Measurements from ENCODE around the gene TRIM33. TPM values are rescaled to one million over a fixed set of nuclear protein-coding genes. Genes with fewer than 3 reads are reported as not detected.

The TRIM33 gene
- polyA plus RNA-seq, 2 of the 4 experiments (the other 2 are of a cell fraction) = 8.7 to 14.9 TPM

DNA sequence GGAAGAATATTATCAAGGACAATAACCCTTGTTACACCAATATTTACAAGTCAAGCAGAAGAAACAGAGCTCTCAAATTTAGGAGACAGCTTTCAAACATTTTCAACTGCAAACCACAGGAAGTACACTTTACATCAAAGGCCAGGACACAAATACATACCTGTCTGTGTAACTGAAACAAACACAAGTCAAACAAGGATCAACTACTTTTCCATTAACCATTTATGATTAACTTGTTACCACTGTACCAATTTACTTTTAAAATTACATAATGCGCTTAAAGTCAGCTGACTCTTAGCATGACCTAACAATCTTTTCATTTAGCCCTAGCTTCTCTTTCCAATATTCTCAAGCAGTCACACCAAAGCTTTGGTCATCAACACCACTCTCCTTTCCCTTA is 43.5 kb downstream of the TRIM33 start:
- ATAC-seq (no peak), FAIRE-seq (no peak), DNase-seq (ENCODE audit: low read depth in 1 of 2, low spot score in 1 of 2) (no peak)
- POLR2A ChIA-PET = no interaction called here
- no peak overlapping the region for H3K27ac ChIP-seq
- no peak for TF ChIP-seq CHD4 (IDR thresholded peaks at IDR 0.05; ENCODE audit: borderline replicate concordance)
- TF ChIP-seq RNF2 (IDR thresholded peaks at IDR 0.05; ENCODE audit: borderline replicate concordance, low read depth) = no peak
- no peak for TF ChIP-seq RARB (CRISPR knock-in tag; IDR thresholded peaks at IDR 0.05)
- no peak for TF ChIP-seq CBX8 (IDR thresholded peaks at IDR 0.05)
- TF ChIP-seq, protein P1, sequence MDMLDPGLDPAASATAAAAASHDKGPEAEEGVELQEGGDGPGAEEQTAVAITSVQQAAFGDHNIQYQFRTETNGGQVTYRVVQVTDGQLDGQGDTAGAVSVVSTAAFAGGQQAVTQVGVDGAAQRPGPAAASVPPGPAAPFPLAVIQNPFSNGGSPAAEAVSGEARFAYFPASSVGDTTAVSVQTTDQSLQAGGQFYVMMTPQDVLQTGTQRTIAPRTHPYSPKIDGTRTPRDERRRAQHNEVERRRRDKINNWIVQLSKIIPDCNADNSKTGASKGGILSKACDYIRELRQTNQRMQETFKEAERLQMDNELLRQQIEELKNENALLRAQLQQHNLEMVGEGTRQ (IDR thresholded peaks at IDR 0.05) = no peak
- TF ChIP-seq, protein P2, sequence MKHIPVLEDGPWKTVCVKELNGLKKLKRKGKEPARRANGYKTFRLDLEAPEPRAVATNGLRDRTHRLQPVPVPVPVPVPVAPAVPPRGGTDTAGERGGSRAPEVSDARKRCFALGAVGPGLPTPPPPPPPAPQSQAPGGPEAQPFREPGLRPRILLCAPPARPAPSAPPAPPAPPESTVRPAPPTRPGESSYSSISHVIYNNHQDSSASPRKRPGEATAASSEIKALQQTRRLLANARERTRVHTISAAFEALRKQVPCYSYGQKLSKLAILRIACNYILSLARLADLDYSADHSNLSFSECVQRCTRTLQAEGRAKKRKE (CRISPR knock-in tag; IDR thresholded peaks at IDR 0.05; ENCODE audit: low read depth) = no peak
- TF ChIP-seq MAZ (IDR thresholded peaks at IDR 0.05; ENCODE audit: borderline replicate concordance, low read depth, low read length) = no peak
- TF ChIP-seq EP300 (IDR thresholded peaks at IDR 0.05) = no peak
- TF ChIP-seq NPAS2 (CRISPR knock-in tag; IDR thresholded peaks at IDR 0.05; ENCODE audit: borderline replicate concordance) = no peak
- no peak for TF ChIP-seq HEYL (CRISPR knock-in tag; IDR thresholded peaks at IDR 0.05)
- no peak for TF ChIP-seq MYC (IDR thresholded peaks at IDR 0.05; ENCODE audit: borderline replicate concordance, low read length)
- TF ChIP-seq SREBF2 (IDR thresholded peaks at IDR 0.05) = no peak
- TF ChIP-seq NFE2L2 (conservative IDR thresholded peaks at IDR 0.05; ENCODE audit: low read length) = no peak
- TF ChIP-seq E2F6 (IDR thresholded peaks at IDR 0.05; ENCODE audit: borderline replicate concordance, low read depth) = no peak
- no peak for TF ChIP-seq SMC3 (IDR thresholded peaks at IDR 0.05)
- no peak for TF ChIP-seq HOXB5 (CRISPR knock-in tag; IDR thresholded peaks at IDR 0.05)
- no peak for TF ChIP-seq ESRRA (IDR thresholded peaks at IDR 0.05; ENCODE audit: borderline replicate concordance, low read length)
- TF ChIP-seq EHMT2 (IDR thresholded peaks at IDR 0.05; ENCODE audit: low read depth) = no peak
- no peak overlapping the region for H3K4me3 ChIP-seq
- no peaks in the 10 kb centered on the region for H3K9me3 ChIP-seq
- peaks cover 9% of the 10 kb centered on the region; the same call in 2 of the 3 replicates for H3K4me1 ChIP-seq
- H3K4me2 ChIP-seq = no peak overlapping the region
- CTCF ChIA-PET = no interaction called here
- WGBS (ENCODE audit: missing lambda C conversion rate) = 90% methylated on average over 1 of the region's 1 CpG

- H3K9me3 ChIP-seq = no peaks in the 10 kb centered on the region
- peak in 1 of 2 experiments; percentile 1 for DNase-seq (ENCODE audit: low read depth in 1 of 2, low spot score in 1 of 2)
- TF ChIP-seq TP53 (CRISPR knock-in tag; IDR thresholded peaks at IDR 0.05) (no peak), HOXB5 (CRISPR knock-in tag; IDR thresholded peaks at IDR 0.05) (no peak)
- TF ChIP-seq, protein P3, sequence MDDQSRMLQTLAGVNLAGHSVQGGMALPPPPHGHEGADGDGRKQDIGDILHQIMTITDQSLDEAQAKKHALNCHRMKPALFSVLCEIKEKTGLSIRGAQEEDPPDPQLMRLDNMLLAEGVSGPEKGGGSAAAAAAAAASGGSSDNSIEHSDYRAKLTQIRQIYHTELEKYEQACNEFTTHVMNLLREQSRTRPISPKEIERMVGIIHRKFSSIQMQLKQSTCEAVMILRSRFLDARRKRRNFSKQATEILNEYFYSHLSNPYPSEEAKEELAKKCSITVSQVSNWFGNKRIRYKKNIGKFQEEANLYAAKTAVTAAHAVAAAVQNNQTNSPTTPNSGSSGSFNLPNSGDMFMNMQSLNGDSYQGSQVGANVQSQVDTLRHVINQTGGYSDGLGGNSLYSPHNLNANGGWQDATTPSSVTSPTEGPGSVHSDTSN (IDR thresholded peaks at IDR 0.05) = no peak
- WGBS (ENCODE audit: missing lambda C conversion rate) = 88% methylated on average over 14 of the region's 14 CpGs
- no peak overlapping the region for H3K27ac ChIP-seq
- POLR2A ChIA-PET = no interaction called here
- no peak overlapping the region for H3K4me3 ChIP-seq
- peak in 1 of 2 experiments; percentile 35; a peak in 2 of 6 replicates for ATAC-seq
- H3K4me1 ChIP-seq = peaks cover 9% of the 10 kb centered on the region; the same call in 2 of the 3 replicates
- H3K4me2 ChIP-seq = no peak overlapping the region
- CTCF ChIA-PET = no interaction called here
- no peak for FAIRE-seq
Measured at GRCh38 chr1:114466334-114467014, 44.5 kb downstream of the TRIM33 start.

GRCh38 chr1:114462963-114463362 is 48.0 kb downstream of the TRIM33 start:
- ChIA-PET POLR2A (no interaction called here), CTCF (no interaction called here)
- TF ChIP-seq HOXA7 (CRISPR knock-in tag; IDR thresholded peaks at IDR 0.05) (no peak), E2F6 (IDR thresholded peaks at IDR 0.05; ENCODE audit: borderline replicate concordance, low read depth) (no peak), POLR2A (IDR thresholded peaks at IDR 0.05; ENCODE audit: low read length) (no peak), CEBPB (IDR thresholded peaks at IDR 0.05) (no peak), NR3C1 (IDR thresholded peaks at IDR 0.05) (no peak), RCOR1 (IDR thresholded peaks at IDR 0.05; ENCODE audit: low read depth, low read length) (no peak), POLR2AphosphoS2 (conservative IDR thresholded peaks at IDR 0.05; ENCODE audit: low read length) (no peak), RARB (CRISPR knock-in tag; IDR thresholded peaks at IDR 0.05) (no peak), MYC (IDR thresholded peaks at IDR 0.05; ENCODE audit: borderline replicate concordance, low read length) (no peak), RNF2 (IDR thresholded peaks at IDR 0.05; ENCODE audit: borderline replicate concordance, low read depth) (no peak), ZC3H11A (IDR thresholded peaks at IDR 0.05) (no peak)
- TF ChIP-seq, protein P4, sequence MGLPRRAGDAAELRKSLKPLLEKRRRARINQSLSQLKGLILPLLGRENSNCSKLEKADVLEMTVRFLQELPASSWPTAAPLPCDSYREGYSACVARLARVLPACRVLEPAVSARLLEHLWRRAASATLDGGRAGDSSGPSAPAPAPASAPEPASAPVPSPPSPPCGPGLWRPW (IDR thresholded peaks at IDR 0.05) = no peak
- no peak overlapping the region for H3K27ac ChIP-seq
- no peak overlapping the region for H3K4me3 ChIP-seq
- WGBS (ENCODE audit: missing lambda C conversion rate) = 85% methylated on average over 1 of the region's 1 CpG
- FAIRE-seq (no peak), ATAC-seq (no peak), DNase-seq (ENCODE audit: low read depth in 1 of 2, low spot score in 1 of 2) (no peak)
- peaks cover 8% of the 10 kb centered on the region; the same call in 2 of the 3 replicates for H3K4me1 ChIP-seq
- H3K9me3 ChIP-seq = peaks cover 7% of the 10 kb centered on the region; the same call in 1 of the 3 replicates
- H3K4me2 ChIP-seq = no peak overlapping the region
